Chondrocyte (in vitro differentiated cells): ENCODE results near the gene E2F6. TPM values are rescaled to one million over a fixed set of nuclear protein-coding genes. Genes with fewer than 3 reads are reported as not detected.

Experiments
- DNase-seq: peaks from one replicate; pipeline ENCODE4 v3.0.0; 2021; ENCODE audit warnings: mixed read lengths, low spot score
- H3K27ac Mint-ChIP-seq: one replicate; pipeline ENCODE4 v1.8.0; 2021; ENCODE audit warnings: mild to moderate bottlenecking, moderate library complexity, mixed read lengths; ENCODE audit not compliant: unreplicated experiment
- H3K27me3 Mint-ChIP-seq: 2 replicates; pipeline ENCODE4 v1.8.0; 2021; ENCODE audit warnings: low read depth, mixed read lengths
- H3K36me3 Mint-ChIP-seq: 2 replicates; pipeline ENCODE4 v1.8.0; 2021; ENCODE audit warnings: low read depth, mixed read lengths
- H3K4me1 Mint-ChIP-seq: 2 replicates; pipeline ENCODE4 v1.8.0; 2021; ENCODE audit warnings: low read depth, mild to moderate bottlenecking, mixed read lengths
- H3K4me3 Mint-ChIP-seq: one replicate; pipeline ENCODE4 v1.8.0; 2021; ENCODE audit warnings: mild to moderate bottlenecking, moderate library complexity, mixed read lengths; ENCODE audit not compliant: unreplicated experiment
- H3K9me3 Mint-ChIP-seq: 2 replicates; pipeline ENCODE4 v1.8.0; 2021; ENCODE audit warnings: low read depth, mixed read lengths
- CTCF ChIP-seq: fragments of 200-600 bp; sonication (generic); IDR thresholded peaks from 2 replicates; pipeline ENCODE4 v1.5.0; 2021; ENCODE audit warnings: antibody characterized with exemption, mild to moderate bottlenecking, moderate library complexity
- total RNA-seq: library from RNA; stranded (reverse); gene quantifications from 3 replicates; pipeline ENCODE4 v1.2.1, GENCODE V29; 2021

E2F6 gene
- total RNA-seq, 1 donor from 2014 or later: 15.1 TPM

- no peak overlapping the region for H3K27ac Mint-ChIP-seq
- DNase-seq: no peak
- H3K27me3 Mint-ChIP-seq: peaks cover 26% of the 10 kb centered on the region
- no peaks in the 10 kb centered on the region for H3K36me3 Mint-ChIP-seq
- TF ChIP-seq CTCF: no peak
- no peaks in the 10 kb centered on the region for H3K9me3 Mint-ChIP-seq
- H3K4me1 Mint-ChIP-seq: no peaks in the 10 kb centered on the region
- H3K4me3 Mint-ChIP-seq: no peak overlapping the region
Measured at GRCh38 chr2:11512431-11512830, 46.5 kb upstream of the E2F6 start.

- no peak for DNase-seq
- TF ChIP-seq CTCF: no peak
- H3K27ac Mint-ChIP-seq: no peak overlapping the region
- no peaks in the 10 kb centered on the region for H3K9me3 Mint-ChIP-seq
- H3K4me1 Mint-ChIP-seq: no peaks in the 10 kb centered on the region
- H3K36me3 Mint-ChIP-seq: no peaks in the 10 kb centered on the region
- H3K4me3 Mint-ChIP-seq: no peak overlapping the region
- peaks cover 14% of the 10 kb centered on the region for H3K27me3 Mint-ChIP-seq
Measured at GRCh38 chr2:11509657-11510360, 43.8 kb upstream of the E2F6 start.

GRCh38 chr2:11508279-11508678 lies 42.3 kb upstream of the E2F6 start:
- H3K9me3 Mint-ChIP-seq: peaks cover 3% of the 10 kb centered on the region
- no peaks in the 10 kb centered on the region for H3K36me3 Mint-ChIP-seq
- TF ChIP-seq CTCF: no peak
- no peaks in the 10 kb centered on the region for H3K4me1 Mint-ChIP-seq
- DNase-seq: no peak
- H3K27ac Mint-ChIP-seq: no peak overlapping the region
- peaks cover 11% of the 10 kb centered on the region for H3K27me3 Mint-ChIP-seq
- H3K4me3 Mint-ChIP-seq: no peak overlapping the region

- no peak overlapping the region for H3K27ac Mint-ChIP-seq
- H3K4me1 Mint-ChIP-seq: no peaks in the 10 kb centered on the region
- TF ChIP-seq CTCF: no peak
- peaks cover 7% of the 10 kb centered on the region for H3K27me3 Mint-ChIP-seq
- peaks cover 9% of the 10 kb centered on the region for H3K9me3 Mint-ChIP-seq
- H3K4me3 Mint-ChIP-seq: no peak overlapping the region
- H3K36me3 Mint-ChIP-seq: peaks cover 2% of the 10 kb centered on the region
- DNase-seq: no peak
Measured at GRCh38 chr2:11507517-11507916, 41.6 kb upstream of the E2F6 start.

- Mint-ChIP-seq H3K36me3 (peaks cover 2% of the 10 kb centered on the region), H3K27ac (no peak overlapping the region), H3K4me1 (no peaks in the 10 kb centered on the region), H3K4me3 (no peak overlapping the region), H3K9me3 (peaks cover 9% of the 10 kb centered on the region), H3K27me3 (peaks cover 4% of the 10 kb centered on the region)
- no peak for TF ChIP-seq CTCF
- DNase-seq: no peak
Measured at GRCh38 chr2:11506611-11506969, 40.6 kb upstream of the E2F6 start.
